ENCODE results near the gene TLCD2. TPM values are rescaled to one million over a fixed set of nuclear protein-coding genes. Genes with fewer than 3 reads are reported as not detected.

TLCD2 gene
- total and polyA plus RNA-seq, 2 experiments from 2014 or later: 0.70 to 1.4 TPM

DNA sequence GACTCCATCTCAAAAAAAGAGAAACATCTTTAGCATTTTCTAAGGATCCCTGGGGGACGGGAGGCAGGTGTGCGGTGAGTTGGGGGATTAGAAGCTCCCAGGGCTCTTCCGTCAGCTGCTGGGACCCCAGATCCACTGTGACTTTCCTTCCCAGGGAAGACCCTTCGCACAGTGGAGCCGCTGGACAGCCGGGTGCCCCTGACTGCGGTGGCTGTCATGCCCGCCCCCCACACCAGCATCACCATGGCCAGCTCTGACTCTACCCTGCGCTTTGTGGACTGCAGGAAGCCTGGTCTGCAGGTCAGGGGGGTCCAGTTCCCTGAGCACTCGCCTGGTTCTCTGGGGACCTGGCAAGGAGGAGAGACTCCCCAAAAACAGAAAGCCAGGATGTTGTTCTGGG is 25.2 kb upstream of the TLCD2 start:
- H4K20me1 ChIP-seq (replicated peaks; ENCODE audit: insufficient read depth): no peaks in the 10 kb centered on the region
- no peaks in the 10 kb centered on the region for H3K27me3 ChIP-seq (ENCODE audit: insufficient read depth)
- TF ChIP-seq REST (IDR thresholded peaks at IDR 0.05; ENCODE audit: unreplicated experiment): no peak
- no peak for TF ChIP-seq JUNB (IDR thresholded peaks at IDR 0.05; ENCODE audit: unreplicated experiment)
- no peak for TF ChIP-seq EZH2phosphoT487 (IDR thresholded peaks at IDR 0.05; ENCODE audit: unreplicated experiment)
- TF ChIP-seq STAT1 (IDR thresholded peaks at IDR 0.05; ENCODE audit: unreplicated experiment): no peak
- TF ChIP-seq ZNF114 (CRISPR knock-in tag; IDR thresholded peaks at IDR 0.05): no peak
- TF ChIP-seq NANOG (IDR thresholded peaks at IDR 0.05; ENCODE audit: borderline replicate concordance): no peak
- no peak for TF ChIP-seq ZNF331 (CRISPR knock-in tag; IDR thresholded peaks at IDR 0.05; ENCODE audit: low read depth)
- TF ChIP-seq, protein P1, sequence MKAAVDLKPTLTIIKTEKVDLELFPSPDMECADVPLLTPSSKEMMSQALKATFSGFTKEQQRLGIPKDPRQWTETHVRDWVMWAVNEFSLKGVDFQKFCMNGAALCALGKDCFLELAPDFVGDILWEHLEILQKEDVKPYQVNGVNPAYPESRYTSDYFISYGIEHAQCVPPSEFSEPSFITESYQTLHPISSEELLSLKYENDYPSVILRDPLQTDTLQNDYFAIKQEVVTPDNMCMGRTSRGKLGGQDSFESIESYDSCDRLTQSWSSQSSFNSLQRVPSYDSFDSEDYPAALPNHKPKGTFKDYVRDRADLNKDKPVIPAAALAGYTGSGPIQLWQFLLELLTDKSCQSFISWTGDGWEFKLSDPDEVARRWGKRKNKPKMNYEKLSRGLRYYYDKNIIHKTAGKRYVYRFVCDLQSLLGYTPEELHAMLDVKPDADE (IDR thresholded peaks at IDR 0.05): no peak
- TF ChIP-seq POLR2AphosphoS5 (IDR thresholded peaks at IDR 0.05; ENCODE audit: low read depth): no peak
- TF ChIP-seq, protein P2, sequence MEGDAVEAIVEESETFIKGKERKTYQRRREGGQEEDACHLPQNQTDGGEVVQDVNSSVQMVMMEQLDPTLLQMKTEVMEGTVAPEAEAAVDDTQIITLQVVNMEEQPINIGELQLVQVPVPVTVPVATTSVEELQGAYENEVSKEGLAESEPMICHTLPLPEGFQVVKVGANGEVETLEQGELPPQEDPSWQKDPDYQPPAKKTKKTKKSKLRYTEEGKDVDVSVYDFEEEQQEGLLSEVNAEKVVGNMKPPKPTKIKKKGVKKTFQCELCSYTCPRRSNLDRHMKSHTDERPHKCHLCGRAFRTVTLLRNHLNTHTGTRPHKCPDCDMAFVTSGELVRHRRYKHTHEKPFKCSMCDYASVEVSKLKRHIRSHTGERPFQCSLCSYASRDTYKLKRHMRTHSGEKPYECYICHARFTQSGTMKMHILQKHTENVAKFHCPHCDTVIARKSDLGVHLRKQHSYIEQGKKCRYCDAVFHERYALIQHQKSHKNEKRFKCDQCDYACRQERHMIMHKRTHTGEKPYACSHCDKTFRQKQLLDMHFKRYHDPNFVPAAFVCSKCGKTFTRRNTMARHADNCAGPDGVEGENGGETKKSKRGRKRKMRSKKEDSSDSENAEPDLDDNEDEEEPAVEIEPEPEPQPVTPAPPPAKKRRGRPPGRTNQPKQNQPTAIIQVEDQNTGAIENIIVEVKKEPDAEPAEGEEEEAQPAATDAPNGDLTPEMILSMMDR (conservative IDR thresholded peaks at IDR 0.05; ENCODE audit: low read depth in 2 of 2): no peak
- TF ChIP-seq, protein P3, sequence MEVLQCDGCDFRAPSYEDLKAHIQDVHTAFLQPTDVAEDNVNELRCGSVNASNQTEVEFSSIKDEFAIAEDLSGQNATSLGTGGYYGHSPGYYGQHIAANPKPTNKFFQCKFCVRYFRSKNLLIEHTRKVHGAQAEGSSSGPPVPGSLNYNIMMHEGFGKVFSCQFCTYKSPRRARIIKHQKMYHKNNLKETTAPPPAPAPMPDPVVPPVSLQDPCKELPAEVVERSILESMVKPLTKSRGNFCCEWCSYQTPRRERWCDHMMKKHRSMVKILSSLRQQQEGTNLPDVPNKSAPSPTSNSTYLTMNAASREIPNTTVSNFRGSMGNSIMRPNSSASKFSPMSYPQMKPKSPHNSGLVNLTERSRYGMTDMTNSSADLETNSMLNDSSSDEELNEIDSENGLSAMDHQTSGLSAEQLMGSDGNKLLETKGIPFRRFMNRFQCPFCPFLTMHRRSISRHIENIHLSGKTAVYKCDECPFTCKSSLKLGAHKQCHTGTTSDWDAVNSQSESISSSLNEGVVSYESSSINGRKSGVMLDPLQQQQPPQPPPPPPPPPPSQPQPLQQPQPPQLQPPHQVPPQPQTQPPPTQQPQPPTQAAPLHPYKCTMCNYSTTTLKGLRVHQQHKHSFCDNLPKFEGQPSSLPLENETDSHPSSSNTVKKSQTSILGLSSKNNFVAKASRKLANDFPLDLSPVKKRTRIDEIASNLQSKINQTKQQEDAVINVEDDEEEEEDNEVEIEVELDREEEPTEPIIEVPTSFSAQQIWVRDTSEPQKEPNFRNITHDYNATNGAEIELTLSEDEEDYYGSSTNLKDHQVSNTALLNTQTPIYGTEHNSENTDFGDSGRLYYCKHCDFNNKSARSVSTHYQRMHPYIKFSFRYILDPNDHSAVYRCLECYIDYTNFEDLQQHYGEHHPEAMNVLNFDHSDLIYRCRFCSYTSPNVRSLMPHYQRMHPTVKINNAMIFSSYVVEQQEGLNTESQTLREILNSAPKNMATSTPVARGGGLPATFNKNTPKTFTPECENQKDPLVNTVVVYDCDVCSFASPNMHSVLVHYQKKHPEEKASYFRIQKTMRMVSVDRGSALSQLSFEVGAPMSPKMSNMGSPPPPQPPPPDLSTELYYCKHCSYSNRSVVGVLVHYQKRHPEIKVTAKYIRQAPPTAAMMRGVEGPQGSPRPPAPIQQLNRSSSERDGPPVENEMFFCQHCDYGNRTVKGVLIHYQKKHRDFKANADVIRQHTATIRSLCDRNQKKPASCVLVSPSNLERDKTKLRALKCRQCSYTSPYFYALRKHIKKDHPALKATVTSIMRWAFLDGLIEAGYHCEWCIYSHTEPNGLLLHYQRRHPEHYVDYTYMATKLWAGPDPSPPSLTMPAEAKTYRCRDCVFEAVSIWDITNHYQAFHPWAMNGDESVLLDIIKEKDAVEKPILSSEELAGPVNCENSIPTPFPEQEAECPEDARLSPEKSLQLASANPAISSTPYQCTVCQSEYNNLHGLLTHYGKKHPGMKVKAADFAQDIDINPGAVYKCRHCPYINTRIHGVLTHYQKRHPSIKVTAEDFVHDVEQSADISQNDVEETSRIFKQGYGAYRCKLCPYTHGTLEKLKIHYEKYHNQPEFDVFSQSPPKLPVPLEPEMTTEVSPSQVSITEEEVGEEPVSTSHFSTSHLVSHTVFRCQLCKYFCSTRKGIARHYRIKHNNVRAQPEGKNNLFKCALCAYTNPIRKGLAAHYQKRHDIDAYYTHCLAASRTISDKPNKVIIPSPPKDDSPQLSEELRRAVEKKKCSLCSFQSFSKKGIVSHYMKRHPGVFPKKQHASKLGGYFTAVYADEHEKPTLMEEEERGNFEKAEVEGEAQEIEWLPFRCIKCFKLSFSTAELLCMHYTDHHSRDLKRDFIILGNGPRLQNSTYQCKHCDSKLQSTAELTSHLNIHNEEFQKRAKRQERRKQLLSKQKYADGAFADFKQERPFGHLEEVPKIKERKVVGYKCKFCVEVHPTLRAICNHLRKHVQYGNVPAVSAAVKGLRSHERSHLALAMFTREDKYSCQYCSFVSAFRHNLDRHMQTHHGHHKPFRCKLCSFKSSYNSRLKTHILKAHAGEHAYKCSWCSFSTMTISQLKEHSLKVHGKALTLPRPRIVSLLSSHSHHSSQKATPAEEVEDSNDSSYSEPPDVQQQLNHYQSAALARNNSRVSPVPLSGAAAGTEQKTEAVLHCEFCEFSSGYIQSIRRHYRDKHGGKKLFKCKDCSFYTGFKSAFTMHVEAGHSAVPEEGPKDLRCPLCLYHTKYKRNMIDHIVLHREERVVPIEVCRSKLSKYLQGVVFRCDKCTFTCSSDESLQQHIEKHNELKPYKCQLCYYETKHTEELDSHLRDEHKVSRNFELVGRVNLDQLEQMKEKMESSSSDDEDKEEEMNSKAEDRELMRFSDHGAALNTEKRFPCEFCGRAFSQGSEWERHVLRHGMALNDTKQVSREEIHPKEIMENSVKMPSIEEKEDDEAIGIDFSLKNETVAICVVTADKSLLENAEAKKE (CRISPR knock-in tag; IDR thresholded peaks at IDR 0.05): no peak
- no peak for ATAC-seq
- no peaks in the 10 kb centered on the region for H3F3A ChIP-seq (replicated peaks; ENCODE audit: low read depth)
- H3K27ac Mint-ChIP-seq: no peak overlapping the region
- no peak overlapping the region for H3K4me3 Mint-ChIP-seq
- H3K27me3 Mint-ChIP-seq (ENCODE audit: insufficient read depth, low read depth, poor library complexity): peaks cover 11% of the 10 kb centered on the region
- peaks cover 12% of the 10 kb centered on the region for H3K36me3 Mint-ChIP-seq (ENCODE audit: low read depth)
- H3K9me2 ChIP-seq (ENCODE audit: insufficient read depth): no peaks in the 10 kb centered on the region
- DNase-seq (ENCODE audit: low spot score): no peak
- H3K4me3 ChIP-seq: no peak overlapping the region
- H3K4me1 Mint-ChIP-seq: peaks cover 3% of the 10 kb centered on the region; the same call in 2 of the 3 replicates
- no peaks in the 10 kb centered on the region for H3K4me1 ChIP-seq (ENCODE audit: insufficient read depth)
- H3K27ac ChIP-seq (ENCODE audit: low read depth): no peak overlapping the region
- no peaks in the 10 kb centered on the region for H3K79me2 ChIP-seq (replicated peaks; ENCODE audit: insufficient read depth)
- H3K4me2 ChIP-seq: no peak overlapping the region
- peaks cover 10% of the 10 kb centered on the region; the same call in 2 of the 3 replicates for H3K9me3 Mint-ChIP-seq
- H3K36me3 ChIP-seq (ENCODE audit: insufficient read depth): no peaks in the 10 kb centered on the region
- H2AFZ ChIP-seq: no peak overlapping the region

Measured in GM23338 (cell line).